Stimulated activated CD8-positive, alpha-beta memory T cell treated with anti-CD3 and anti-CD28 coated beads, Interleukin-12 subunit alpha, Interleukin-12 subunit beta, amount 100 ng/mL, for 4 hours (primary cell): ENCODE data around the gene HOXA6.

Source experiments
- DNase-seq: peaks from one replicate; pipeline ENCODE4 v3.0.0-alpha.2; 2020; ENCODE audit warnings: low read depth

Gene HOXA6

DNA sequence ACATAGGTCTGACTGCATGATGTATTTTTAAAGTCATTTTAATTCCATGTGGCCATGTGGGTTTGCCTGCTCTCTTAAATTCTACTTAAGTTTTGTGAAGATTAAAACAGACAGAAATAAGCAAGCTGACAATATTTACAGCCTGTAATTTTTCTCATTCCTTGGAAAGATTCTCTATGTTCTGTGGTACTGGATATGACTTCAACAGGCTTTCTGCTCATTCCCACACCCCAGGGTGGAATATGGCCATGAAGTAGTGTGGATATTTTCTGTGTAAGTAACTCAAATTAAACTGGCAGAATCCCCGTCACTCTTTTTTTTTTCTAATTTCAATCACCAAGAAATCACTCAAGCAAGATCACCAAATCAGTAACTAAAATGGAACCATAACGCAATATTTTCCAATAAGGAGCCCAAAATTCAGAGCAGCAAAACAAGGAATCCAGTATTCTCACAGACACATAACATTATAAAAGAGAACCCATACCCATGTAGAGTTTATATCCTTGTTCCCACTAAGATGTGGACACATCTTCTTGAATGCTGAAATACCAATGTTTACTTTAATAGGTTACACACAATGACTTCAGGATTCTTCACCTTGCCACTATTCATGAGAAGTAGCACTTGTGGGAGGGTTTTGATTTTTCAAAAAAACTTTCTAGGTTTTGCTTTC, 9.8 kb downstream of the HOXA6 start:
- DNase-seq: no peak

DNA sequence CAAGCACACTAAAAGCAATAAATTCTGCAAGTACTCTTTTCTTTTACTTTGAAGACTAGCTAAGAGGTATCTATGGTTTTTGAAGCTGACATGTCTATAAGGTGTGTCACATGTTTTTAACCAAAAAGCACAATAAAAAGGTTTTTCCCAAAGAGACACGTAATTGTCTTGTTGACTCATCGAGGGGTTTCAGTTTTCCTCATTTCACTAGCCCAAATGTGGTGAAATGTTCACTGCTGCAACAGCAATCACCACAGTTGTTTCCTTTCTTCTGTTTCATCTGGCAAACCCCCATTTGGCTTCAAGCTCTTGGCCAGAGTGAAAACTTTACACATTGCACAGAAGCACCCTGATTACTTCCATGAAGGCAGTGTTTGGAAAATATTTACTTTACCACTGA, 13.2 kb downstream of the HOXA6 start:
- no peak for DNase-seq

DNA sequence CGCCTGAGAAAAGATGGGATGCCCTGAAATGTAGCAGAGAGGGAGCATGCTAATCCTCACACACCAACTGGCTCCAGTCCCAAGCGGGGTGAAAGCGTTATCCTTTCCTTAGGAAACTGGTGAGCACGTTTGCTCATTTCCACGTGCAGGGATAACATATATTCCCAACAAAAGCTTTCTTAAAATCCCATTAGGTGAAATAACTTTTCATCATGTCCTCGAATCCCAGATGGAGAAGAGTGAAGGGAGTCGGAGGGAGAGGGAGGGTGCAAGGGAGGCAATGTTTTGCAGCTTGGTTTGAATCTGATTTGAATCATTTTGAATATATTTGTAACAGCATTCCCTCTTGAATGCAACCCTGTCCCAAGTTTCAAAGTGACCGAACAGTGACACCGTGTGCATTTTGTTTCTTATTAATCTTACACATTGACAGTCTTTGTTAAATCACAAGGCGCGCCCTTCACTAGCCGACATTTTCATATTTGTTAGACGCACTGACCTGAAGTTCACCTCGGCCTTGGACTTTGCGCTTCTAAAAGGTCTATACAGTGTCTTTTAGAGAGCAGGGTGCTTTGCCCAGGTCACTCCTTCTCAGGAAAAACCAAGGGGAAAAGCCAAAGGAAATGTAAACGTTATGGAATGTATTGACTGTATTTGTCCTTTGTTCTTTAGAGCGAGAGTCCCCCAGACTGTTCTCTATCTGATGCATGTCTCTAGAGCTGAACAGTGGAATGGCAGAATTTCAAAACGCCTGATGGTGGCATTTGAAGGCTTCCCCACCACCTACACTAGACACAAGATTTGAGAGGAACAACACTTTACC, 14.0 kb downstream of the HOXA6 start:
- DNase-seq: no peak

DNA sequence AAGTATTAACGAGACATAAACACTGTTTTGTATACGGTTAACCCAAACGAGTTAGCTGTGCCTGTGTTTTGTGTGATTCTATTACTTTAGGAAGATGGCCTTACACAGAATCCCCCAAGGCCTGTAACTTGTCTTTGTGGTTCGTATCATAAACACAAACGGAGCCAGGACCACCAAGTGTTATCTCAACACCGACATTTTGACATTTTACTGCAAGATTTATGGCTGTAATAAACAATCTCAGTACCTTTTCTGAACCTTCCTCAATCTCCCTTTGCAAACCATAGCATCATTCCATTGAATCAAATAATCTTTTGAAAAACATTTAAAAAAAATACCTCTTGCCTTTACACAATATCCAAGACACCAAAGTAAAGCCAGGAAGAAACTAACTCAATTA, 14.6 kb downstream of the HOXA6 start:
- no peak for DNase-seq

DNA sequence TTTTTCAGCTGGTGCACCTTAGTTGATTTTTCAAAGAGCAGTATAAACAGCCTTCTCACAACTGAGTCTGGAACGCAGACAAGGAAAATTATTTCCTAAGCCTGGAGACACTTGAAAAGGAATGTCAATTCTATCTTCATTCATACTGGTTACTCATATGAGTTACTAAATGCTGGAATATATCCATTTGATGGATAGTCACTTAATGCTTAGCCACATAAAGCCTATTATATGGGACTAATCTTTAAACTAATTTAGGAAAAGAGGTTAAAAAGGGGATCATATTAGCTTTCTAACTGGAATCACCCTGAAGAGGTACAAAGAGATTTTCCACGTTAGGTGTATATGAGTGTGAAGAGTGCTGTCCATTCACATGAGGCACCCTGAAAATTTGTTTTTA, 15.4 kb downstream of the HOXA6 start:
- no peak for DNase-seq

DNA sequence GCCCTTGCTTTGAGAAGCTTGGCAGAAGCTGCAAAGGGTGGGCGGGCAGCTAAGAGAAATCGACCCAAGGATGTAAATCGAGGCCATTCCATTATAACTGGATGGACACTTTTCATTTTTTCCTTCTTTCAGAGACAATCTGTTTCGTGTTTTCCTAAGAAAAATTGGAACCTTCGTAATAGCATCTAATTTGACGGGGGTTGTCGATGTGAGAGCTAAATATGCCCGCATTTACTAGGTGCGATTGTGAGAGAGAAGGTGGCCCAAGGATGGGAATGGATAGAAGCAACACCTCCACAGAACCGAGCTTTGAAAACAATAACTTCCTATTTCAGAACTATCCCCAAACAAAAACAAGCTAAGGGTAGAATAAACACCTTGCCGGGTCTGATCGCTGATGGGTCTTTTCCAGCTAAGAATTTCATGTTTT, 16.2 kb downstream of the HOXA6 start:
- DNase-seq: no peak

DNA sequence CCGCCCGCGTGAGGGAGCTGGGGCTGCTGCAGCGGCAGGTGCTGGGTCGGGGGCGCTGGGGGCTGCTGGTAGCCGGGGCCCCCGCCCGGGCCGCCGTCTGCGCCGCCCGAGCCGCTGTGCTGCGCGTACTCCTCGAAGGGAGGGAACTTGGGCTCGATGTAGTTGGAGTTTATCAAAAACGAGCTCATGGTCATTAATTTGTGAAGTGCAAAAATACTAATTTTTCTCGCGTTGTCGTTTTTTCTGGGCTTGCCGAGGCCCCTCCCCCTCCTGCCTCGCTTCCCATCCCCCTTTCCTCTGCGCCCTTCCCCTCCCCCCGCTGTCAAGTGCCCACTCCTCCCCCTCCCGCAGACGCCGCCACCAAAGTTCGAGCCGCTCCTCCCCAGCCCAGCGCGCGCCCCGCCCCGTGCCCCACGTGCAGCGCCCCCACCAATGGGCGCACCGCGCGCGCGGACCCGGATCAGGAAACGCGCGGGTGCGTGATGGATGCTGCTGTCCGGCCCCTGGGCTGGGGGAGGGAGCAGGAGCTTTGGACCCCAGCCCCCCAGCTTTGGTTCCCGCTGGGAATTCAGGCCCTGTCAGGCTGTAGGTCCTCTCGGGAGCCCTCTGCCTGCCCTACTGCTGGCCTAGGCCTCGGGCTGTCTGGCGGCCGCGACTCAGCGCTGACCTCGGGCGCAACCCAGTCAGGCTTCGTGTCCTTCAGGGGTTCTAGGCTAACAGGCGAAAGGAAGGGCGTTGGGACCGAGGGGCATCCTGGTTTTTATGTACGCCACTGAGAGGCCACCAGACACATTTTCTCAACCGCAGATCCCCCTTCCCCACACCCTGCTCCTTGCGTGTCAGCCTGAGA, 16.8 kb downstream of the HOXA6 start, which contains the start of gene HOXA4:
Gene HOXA4 (minus strand): TSS at position 218 of the 850 bp plus-strand sequence. CDS start 24 bp downstream, at position 194.
- peak; percentile 61 for DNase-seq

DNA sequence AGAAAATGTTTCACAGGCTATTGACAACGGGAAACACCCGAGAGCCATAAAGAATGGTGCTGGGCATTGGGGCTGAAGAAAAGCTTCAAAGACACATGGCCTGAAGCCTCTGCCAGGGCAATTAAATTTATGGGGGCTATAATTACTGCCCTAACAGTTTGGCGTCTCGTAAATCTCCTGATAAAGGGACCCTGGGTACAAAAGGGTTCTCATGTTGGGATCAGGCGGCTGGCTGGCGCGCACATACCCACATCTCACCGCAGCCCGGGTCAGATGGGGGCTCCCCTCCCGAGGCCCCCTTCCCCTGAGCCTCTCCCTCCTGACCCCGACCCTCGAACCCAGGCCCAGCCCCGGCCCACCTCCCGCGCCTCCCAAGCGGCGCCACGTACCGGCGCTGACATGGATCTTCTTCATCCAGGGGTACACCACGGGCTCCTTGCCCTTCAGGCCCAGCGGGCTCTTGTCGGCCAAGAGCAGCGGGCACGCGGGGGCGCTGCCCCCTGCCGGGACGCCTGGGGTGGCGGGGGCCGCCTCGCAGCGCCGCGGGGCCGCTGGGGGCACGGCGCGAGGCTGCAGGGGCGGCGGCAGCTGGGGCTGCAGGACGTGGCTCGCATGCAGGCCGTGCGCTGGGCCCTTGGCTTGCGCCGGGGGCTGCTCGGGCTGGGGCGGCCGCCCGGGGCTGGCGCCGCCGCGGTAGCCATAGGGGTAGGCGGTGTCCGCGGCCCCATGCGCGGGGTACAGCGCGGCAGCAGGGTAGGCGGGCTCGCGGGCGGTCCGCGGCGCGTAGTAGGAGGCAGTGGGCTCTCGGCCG, 17.6 kb downstream of the HOXA6 start:
- DNase-seq: no peak

DNA sequence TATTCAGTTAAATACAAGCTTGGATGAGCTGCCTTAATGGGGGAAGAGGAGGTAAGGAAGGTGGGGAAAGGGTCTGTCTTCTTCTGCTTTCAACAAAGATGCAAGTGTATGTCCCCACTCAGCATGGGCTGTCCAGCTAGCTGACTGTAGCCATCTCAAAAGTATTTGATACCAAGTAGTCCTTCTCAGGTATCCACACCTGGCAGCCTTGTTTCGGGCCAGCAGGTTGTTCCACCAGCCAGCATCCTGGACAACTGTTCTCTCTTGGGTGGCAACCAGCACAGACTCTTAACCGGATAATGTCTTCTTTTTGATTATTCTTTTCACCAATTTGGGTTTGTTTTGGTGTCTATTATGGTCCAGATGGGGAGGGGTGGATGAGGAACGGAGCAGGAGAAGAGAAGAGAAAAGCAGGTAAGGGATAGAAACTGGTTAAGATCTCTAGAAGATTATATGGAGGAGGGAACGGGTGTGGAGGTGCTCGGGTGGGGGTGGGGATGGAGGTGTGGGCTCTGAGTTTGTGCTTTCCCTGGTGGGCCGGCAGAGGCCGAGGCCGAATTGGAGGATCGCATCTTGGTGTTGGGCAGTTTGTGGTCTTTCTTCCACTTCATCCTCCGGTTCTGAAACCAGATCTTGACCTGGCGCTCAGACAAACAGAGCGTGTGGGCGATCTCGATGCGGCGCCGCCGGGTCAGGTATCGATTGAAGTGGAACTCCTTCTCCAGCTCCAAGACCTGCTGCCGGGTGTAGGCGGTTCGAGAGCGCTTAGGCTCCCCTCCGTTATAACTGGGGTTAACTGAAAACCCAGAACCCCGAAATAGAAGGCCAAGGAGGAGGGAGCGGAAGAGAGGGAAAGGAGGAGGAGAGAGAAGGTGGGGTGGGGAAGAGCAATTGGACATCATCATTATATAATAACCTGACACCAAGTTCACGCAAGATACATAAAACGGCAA, 18.5 kb downstream of the HOXA6 start:
- no peak for DNase-seq

DNA sequence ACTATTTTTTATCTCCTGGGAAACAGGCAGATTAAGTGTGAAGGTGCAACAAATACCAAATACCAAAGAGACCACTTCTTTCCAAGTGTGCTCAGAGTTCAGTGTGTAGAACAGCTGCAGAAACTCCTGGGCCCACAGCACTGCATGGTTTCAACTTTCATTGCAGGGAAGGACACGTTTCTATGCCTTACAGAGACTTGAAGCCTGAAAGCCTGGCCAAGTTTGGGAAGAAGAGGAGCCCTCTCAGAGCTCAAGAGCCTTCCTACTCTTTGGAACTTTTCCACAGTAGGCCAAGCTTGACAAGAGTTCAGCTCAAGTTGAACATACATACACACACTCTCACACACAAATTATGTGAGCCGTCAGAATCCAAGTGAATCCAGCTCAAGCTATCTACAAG, 19.5 kb downstream of the HOXA6 start:
- DNase-seq: no peak

DNA sequence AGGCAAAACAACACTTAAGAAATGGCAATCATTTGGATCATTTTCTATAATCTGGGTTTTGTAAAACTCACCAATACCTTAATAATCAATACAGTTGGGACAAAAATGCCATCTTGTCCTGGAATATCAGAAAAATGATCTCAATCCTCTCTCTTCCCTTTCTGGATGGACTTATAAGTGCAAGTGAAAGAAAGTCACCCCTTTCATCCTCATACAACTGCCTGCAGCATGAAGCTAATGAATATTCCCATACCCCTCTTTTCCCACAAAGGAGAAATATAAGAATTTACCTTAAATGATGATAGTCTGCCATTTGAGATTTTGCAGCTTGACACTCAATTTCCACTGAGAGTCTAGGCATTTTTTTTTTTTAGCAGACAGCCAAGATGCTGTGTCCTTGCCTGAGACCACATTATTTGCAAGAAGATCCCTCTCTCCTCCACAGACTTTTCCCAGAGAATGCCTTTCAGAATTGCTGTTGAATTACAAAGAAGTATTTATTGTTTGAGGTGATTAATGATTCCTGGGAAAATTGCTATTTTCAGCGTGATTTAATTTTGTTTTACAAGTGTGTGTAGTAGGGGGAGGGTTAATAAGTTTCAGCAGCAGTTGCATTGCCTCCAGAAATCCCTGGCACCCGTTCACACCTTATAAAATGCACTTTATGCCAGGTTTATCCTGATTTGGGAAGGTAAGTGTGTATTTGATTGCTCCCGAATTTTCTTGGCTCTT, 20.8 kb downstream of the HOXA6 start:
- no peak for DNase-seq

DNA sequence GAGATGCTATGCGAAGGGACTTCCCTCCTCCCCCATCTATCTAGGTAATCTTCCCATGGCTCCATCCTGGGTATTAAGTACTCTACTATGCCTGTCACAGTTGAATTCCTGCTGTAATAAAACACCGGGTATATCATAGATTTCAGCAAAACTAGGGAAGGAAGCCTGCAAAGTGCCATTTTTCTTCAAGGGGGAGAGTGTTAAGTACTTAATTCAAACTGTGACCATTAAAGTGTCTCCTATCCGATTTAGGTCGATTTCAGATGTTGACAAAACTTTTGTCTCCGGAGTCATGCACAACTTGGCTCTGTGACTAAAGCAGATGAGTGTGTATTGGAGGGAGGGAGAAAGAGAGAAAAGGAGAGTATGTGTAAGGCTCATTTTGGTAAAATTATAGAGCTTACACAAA, 21.6 kb downstream of the HOXA6 start:
- no peak for DNase-seq

DNA sequence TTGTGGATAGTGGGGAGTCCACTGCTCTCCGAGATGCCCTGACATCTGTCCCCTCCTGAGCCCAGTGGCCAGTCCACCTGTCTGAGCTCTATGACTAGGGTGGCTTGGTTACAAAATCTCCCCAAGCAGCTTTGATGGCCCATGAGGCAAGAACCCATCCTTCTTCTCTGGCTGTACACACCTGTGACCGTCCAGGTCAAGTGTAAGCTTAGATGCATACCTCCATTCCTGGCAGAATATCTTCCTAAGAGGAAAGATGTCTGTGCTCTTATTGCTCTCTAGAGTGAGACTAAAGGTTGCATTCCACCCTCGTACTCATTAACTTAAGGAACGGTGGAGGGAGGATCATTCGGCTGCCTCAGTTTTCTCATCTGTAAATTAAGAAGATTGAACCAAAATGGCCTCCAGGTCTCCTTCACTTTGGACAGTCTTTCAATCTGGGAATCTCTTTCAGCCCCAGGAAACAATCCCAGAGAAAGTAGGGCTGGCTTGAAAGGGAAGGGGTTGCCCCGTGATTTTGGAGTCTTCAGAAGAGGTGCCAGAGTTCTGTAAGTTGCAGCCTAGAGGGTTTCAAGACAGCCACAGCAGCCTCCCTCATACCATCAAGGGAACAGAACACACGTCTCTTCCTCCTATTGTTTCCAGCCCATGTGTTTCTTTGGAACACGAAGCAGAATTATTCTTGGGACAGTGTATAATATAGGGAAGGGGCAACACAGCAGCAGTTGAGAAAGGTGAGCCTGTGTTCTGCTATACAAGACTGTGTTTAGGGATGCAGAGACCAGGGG, 22.5 kb downstream of the HOXA6 start:
- no peak for DNase-seq

DNA sequence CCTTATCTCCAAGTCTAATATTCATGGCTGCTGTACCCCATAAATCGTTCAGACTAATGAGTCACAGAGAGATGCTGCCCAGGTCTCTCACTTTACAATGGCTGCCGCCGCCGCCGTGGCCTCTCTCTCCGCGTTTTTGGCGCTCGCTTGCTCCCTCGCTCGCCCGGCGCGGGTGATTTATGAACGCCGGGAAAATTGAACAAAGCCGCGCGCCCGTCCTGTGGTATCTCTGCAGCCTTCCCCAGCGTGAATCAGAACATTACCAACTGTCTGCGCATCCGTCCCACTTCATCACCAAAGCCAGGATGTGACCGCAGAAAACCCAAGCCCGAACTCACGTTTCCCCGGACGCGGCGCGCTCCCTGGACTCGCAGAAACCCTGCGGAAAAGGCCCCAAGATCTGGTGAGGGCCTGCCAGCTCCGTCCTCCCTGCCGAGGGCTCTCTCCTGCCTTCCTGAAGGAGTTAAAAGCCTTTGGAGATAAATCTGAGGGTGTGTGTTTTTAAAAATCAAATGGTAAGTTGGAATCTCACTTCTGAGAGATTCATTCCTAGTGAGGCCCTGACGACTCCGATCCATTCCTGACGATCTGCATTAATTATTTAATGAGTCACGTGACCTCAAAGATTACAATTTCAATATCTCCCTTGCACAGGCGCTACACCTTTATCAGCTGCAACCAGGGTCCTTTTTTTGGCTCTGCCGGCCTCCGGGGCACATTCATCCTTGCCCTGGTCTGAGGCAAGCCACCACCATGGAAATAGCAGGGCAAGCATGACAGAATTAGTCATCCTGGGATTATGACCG, 23.3 kb downstream of the HOXA6 start:
- no peak for DNase-seq

DNA sequence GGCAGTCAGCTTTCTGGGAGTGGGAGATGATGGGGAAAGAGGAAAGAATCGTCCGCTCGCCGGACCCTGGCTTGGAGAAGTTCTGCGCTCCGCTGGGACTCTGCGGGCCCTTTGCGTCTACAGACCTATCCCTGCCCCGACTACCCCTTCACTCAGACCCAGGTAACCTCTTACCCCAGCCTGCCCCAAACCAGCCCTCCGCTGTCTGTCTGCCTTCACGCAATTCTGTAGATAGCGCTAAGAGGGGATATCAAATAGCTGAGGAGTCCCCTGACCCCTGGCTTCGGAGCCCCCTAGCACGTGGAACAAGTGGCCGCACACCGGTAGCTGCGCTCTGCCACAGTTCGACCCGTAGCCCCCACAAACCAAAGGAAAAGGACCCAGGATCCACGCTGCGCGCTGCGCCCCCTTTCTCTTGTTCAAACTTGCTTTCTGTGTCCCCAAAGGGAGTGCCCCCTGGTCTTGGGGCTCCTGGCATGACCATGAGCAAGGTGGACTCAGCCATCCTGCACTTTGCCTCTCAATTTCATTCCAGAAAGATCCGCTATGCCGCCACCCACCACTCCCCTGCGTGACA, 24.0 kb downstream of the HOXA6 start:
- no peak for DNase-seq

DNA sequence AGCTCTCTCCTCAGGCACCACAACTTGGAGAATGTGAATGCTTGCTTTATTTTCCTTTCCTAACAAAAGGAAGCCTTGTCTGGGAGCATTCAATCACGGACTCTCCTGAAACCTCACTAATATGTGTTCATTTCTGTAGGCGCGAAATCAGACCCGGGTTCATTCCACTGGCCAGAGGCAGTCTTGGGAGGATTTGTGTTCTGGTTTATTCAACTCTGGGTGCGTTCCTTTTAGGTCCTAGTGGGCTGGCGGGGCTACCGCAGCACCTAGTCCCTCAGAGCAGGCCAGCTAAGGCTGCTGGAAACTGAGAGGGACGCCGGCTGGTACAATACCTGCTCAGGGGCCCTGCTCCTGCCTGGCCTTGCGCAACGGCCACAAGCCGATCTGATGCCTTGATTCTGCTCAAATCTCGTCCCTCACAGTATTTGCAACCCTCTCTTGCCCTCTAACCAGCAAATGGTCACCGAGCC, 24.5 kb downstream of the HOXA6 start:
- DNase-seq: no peak

DNA sequence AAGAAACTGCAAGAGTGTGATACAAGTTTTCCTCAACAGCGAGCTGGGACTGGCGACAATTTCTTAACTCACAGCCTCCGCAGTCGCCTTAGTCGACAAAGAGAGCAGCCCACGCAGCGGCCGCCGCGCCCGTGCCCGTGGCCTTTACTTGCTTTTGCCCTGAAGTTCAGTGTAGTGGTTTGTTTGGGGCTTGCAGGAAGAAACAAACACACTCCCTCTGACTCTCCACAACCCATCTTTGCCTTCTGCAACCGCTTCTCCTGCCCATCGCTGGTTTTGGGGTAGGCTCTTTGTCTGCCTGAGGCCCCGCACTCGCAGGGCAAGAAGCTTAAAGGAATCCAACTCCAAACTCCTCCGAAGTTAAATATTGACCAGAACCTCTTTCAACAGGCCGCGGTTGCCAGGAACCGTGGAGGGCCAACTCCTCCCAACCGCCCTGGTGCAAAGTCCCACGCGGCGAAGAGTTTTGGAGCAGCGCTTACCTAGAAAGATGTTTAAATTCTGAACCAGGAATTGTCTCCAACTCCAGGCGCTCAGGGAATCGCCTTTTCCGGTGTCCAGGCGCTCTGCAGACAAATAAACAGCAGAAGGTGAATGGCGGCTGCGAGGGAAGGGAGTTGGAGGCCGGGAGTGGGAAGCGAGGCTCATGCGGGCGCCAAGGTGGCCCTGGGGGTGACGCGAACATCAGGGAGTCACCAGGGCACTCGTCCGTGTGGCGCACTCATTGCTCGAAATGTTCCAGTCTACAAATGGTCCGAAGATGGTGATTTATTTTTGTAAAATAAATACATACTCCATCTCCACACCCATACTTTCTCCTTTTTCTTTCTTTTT, 25.3 kb downstream of the HOXA6 start:
- DNase-seq: no peak
